Measurements from ENCODE around the gene CCDC196. TPM values are rescaled to one million over a fixed set of nuclear protein-coding genes. Genes with fewer than 3 reads are reported as not detected.

The CCDC196 gene, protein sequence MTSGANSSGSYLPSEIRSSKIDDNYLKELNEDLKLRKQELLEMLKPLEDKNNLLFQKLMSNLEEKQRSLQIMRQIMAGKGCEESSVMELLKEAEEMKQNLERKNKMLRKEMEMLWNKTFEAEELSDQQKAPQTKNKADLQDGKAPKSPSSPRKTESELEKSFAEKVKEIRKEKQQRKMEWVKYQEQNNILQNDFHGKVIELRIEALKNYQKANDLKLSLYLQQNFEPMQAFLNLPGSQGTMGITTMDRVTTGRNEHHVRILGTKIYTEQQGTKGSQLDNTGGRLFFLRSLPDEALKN
- 1 to 10 TPM in 1 of 2 donors, under 1 TPM in 1; 0.82 to 1.3 TPM for total RNA-seq

DNA sequence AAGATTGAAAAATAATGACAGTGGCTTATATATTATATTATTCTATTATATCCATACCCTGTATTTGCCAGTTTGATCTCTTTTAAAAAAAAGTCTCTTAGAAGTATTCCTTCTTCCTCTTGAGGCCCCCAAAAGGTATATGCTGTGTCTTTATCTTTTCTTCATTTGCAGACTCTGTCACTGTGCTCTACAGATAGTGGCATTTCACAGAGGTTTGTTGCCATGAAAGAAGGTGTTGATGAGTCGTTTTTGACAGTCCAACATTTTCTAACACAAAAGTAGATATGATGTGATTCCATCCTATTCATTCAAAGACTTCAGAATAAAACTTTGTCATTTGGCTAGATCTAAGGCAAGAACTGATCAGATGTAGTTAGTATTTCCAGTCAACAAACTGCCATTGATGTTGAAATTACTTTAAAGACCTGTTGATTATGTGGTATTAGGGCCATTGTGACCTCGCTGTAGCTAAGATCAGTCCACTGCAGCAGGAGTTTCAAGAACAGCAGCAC is at the start of gene CCDC196:
CCDC196 (plus strand) TSS at position 462 of the 512 bp plus-strand sequence. CDS start 132 bp downstream, outside the sequence.
- no peak within 1 kb of the TSS for H3K4me3 ChIP-seq
- TF ChIP-seq, protein P1, sequence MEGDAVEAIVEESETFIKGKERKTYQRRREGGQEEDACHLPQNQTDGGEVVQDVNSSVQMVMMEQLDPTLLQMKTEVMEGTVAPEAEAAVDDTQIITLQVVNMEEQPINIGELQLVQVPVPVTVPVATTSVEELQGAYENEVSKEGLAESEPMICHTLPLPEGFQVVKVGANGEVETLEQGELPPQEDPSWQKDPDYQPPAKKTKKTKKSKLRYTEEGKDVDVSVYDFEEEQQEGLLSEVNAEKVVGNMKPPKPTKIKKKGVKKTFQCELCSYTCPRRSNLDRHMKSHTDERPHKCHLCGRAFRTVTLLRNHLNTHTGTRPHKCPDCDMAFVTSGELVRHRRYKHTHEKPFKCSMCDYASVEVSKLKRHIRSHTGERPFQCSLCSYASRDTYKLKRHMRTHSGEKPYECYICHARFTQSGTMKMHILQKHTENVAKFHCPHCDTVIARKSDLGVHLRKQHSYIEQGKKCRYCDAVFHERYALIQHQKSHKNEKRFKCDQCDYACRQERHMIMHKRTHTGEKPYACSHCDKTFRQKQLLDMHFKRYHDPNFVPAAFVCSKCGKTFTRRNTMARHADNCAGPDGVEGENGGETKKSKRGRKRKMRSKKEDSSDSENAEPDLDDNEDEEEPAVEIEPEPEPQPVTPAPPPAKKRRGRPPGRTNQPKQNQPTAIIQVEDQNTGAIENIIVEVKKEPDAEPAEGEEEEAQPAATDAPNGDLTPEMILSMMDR (IDR thresholded peaks at IDR 0.05): no peak
- H3K9ac ChIP-seq (ENCODE audit: low read depth in 2 of 2, low read length in 2 of 2): no peak within 1 kb of the TSS
- intact Hi-C loops (cut with DNase I): no loop called here
- no peaks in the 10 kb centered on the region for H3K4me1 ChIP-seq
- H3K36me3 ChIP-seq: no peaks in the 10 kb centered on the region
- no peak within 1 kb of the TSS for H3K27ac ChIP-seq
- DNase-seq: no peak
- no peaks in the 10 kb centered on the region for H3K27me3 ChIP-seq
- H3K9me3 ChIP-seq: no peaks in the 10 kb centered on the region

DNA sequence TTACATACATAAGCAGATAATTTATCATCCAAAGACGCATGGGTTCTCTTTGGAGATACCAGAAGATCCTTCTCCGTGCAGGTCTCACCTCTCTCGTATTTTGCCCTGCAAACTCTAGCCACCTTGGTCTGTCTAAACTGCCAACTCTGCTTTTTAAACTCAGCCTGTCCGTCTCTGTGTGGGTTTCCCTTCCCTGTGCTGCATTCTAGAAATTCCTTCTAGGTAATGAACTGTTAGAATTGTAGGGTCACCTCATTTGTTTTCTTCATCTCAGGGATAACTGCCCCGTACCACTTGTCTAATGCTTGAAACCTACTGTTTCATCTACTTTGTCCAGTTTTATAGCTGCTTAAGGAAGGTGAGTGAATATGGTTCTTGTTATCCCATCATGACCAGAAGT is 45.4 kb upstream of the CCDC196 start:
- no peak overlapping the region for H3K27ac ChIP-seq
- H3K9ac ChIP-seq (ENCODE audit: low read depth in 2 of 2, low read length in 2 of 2): no peak overlapping the region
- intact Hi-C loops (cut with DNase I): no loop called here
- TF ChIP-seq, protein P1 (IDR thresholded peaks at IDR 0.05): no peak
- no peaks in the 10 kb centered on the region for H3K4me1 ChIP-seq
- DNase-seq: no peak
- no peak overlapping the region for H3K4me3 ChIP-seq
- no peaks in the 10 kb centered on the region for H3K36me3 ChIP-seq
- H3K27me3 ChIP-seq: no peaks in the 10 kb centered on the region
- no peaks in the 10 kb centered on the region for H3K9me3 ChIP-seq

DNA sequence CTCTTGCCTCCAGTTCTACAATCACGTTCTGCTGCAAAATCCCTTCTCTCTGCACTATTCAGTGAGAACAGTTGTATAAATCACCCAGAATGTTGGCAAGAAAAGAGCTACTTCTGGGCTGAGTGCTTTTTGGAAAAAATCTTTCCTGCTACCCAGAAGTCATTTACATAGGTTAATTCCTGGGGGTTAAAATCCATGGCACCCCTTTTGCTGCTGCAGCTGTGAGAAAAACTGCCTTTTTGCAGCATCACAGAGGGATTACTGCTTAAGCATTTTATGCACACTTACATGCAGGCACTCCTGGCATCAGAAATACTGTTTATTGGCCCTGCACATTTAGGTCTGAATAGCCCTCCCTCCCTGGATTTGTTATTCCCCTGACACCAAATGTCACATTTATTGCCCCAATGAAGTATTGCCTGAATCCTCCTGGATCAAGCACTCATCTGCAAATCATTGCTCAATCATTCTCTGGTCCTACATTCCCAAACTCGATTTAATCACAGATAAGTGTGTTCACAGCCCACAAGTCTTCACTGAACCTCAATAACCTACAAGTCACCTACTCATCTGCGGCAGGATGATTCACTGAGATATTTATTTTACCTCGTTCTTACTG is 43.1 kb upstream of the CCDC196 start:
- Histone ChIP-seq H3K27ac (no peak overlapping the region), H3K9ac (ENCODE audit: low read depth in 2 of 2, low read length in 2 of 2) (no peak overlapping the region), H3K36me3 (no peaks in the 10 kb centered on the region), H3K4me3 (no peak overlapping the region), H3K27me3 (no peaks in the 10 kb centered on the region), H3K4me1 (no peaks in the 10 kb centered on the region), H3K9me3 (no peaks in the 10 kb centered on the region)
- DNase-seq: no peak
- TF ChIP-seq, protein P1 (IDR thresholded peaks at IDR 0.05): no peak
- intact Hi-C loops (cut with DNase I): no loop called here

DNA sequence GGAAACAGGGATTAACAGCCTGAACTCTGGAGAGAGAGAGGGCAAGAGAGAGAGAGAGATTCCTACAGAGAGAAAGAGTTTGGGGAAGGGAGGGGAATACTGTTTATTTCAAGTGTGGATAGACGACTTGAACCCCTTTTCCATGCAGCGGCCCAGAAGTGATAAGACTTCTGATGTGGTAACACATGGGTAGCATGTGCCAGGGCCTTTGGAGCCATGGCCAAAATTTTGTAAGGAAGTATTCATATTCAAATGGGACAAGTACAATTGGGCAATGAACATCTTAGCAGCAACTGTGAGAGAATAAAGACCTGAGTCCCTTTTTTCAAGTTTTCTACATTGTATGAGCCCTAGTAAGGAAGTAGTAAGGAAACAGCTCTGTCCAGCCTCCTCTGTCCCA is 42.4 kb upstream of the CCDC196 start:
- Histone ChIP-seq H3K27ac (no peak overlapping the region), H3K4me1 (no peaks in the 10 kb centered on the region), H3K27me3 (no peaks in the 10 kb centered on the region), H3K9ac (ENCODE audit: low read depth in 2 of 2, low read length in 2 of 2) (no peak overlapping the region), H3K36me3 (no peaks in the 10 kb centered on the region), H3K4me3 (no peak overlapping the region), H3K9me3 (no peaks in the 10 kb centered on the region)
- TF ChIP-seq, protein P1 (IDR thresholded peaks at IDR 0.05): no peak
- intact Hi-C loops (cut with DNase I): no loop called here
- no peak for DNase-seq

DNA sequence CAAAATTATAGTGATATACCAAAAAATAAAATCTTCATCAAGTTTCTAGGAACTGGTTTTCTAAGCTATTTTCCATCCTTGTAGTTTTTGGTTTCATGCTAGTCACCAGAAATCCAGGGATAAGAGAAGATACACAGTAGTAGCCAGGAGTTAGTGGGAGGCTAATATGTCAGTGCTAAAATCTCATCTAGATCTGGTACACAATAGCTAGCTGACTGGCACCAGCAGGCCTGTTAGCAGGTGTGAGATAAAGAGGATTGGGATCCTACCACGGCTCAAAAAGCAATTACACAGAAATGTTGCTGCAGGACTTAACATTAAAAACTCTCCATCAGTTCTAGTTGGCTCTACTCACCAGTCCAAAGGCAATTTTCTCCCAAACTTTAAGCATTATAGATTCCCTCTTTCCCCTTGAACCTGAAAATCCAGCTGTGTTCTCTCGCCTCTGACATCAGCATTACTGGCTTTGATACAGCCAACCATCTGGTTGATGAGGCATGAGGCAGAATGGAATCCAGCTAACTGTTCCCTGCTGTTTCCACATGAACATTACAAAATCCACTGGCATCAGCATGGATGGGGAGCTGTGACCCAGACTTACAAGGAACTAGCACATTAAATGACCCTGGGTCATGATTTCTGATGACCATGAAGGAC is 41.8 kb upstream of the CCDC196 start:
- no peak overlapping the region for H3K27ac ChIP-seq
- no peaks in the 10 kb centered on the region for H3K27me3 ChIP-seq
- H3K36me3 ChIP-seq: no peaks in the 10 kb centered on the region
- no peak overlapping the region for H3K4me3 ChIP-seq
- no peak overlapping the region for H3K9ac ChIP-seq (ENCODE audit: low read depth in 2 of 2, low read length in 2 of 2)
- no peaks in the 10 kb centered on the region for H3K4me1 ChIP-seq
- peak; percentile 18 for DNase-seq
- H3K9me3 ChIP-seq: no peaks in the 10 kb centered on the region
- intact Hi-C loops (cut with DNase I): no loop called here
- TF ChIP-seq, protein P1 (IDR thresholded peaks at IDR 0.05): no peak
